Fibroblast of the aortic adventitia (primary cell): Measurements from ENCODE around the gene SLC7A10. TPM values are rescaled to one million over a fixed set of nuclear protein-coding genes. Genes with fewer than 3 reads are reported as not detected.

Experiments used
- DNase-seq: peaks from one replicate; pipeline ENCODE4 v3.0.0-alpha.2; 2010; ENCODE audit warnings: low read depth
- H3K4me3 ChIP-seq: 2 replicates; pipeline ENCODE4 v1.5.1; 2011; ENCODE audit warnings: low read depth, mild to moderate bottlenecking, control low read depth, low read length, moderate library complexity
- CTCF ChIP-seq: IDR thresholded peaks from 2 replicates; pipeline ENCODE4 v1.5.1; 2011; ENCODE audit warnings: mild to moderate bottlenecking, low read length, control low read depth, inconsistent platforms; ENCODE audit not compliant: insufficient read depth
- total RNA-seq: library from RNA; depleted of rRNA; stranded (reverse); fragments of >200 nt; gene quantifications from 2 replicates; pipeline ENCODE4 v1.2.3, GENCODE V29; 2012; ENCODE audit warnings: low replicate concordance

SLC7A10 gene
- total RNA-seq, 1 donor, result not detected

GRCh38 chr19:33245948-33246708, 20.5 kb upstream of the SLC7A10 start:
- peak; percentile 66 for TF ChIP-seq CTCF
- H3K4me3 ChIP-seq, result no peak overlapping the region
- DNase-seq, result peak; percentile 43

DNA sequence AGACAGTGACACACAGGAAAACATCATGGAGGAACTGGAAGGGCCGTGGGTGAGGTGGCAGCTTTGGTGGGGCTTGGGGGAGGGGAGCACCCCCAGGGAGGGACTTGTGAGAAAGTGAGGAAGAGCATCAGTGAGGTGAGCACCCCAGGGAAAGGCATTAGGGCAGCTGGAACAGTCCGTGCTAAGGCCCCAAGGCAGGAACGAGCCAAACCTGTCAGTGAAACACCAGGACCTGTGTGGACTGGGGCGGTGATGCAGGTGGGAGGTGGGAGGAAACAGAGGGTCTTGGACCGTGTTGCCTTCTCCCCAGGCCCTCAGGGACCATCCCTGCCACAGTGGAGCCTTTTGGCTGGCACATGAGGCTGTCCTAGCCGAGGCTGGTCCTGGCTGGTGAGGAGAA, 17.3 kb upstream of the SLC7A10 start:
- no peak overlapping the region for H3K4me3 ChIP-seq
- no peak for DNase-seq
- TF ChIP-seq CTCF, result no peak

GRCh38 chr19:33242131-33242530, 16.5 kb upstream of the SLC7A10 start:
- TF ChIP-seq CTCF, result no peak
- no peak for DNase-seq
- no peak overlapping the region for H3K4me3 ChIP-seq

GRCh38 chr19:33241530-33242101, 16.0 kb upstream of the SLC7A10 start:
- no peak overlapping the region for H3K4me3 ChIP-seq
- peak; percentile 65 for TF ChIP-seq CTCF
- no peak for DNase-seq

DNA sequence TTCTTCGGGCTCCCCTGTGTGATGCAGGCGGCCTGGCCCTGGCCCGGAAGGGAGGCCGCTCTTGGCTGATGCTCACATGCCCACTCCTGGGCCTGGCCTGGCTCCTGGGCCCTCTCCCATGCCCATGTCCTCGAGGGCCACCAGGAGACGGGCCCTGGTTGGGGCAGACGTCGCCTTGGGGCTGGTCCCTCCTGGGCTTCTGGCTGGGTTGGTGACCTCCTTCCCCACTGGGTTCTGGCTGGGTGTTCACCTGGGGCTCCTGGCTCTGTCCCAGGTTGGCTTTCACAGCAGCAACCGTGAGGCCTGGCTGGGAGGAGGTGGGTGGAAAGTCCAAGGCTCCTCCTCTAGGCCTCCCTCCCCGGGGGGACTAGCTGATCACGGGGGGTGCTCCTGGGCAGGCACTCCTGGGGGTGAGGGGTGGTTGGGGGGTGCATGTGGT, 15.5 kb upstream of the SLC7A10 start:
- no peak for DNase-seq
- H3K4me3 ChIP-seq, result no peak overlapping the region
- TF ChIP-seq CTCF, result no peak

DNA sequence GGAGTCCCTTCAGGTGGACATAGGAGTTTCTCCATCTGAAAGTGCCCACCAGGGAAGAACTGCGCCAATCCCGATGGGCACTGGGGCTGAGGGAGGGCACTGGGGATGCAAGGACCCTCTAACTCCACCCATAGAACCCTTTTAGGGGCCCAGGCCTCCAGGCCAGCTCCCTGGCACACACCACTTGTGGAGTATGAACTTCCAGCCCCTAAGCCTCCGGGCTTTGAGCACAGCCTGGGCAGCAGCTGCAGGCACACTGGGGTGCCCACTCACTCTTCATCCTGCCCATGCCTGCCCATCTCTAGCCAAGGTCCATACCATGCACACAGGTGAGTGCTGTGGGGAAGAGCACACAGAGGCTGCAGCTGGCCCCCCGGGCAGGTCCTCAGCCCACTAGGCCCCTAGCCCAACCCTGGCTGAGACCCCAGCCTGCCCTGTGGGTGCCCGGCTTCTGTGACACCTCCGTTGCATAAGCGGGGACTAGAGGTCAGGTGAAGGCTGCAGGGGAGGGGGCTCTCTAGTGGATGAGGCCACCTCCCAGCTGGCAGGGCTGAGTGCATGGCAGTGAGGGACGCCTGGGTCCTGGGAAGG, 14.6 kb upstream of the SLC7A10 start:
- no peak for TF ChIP-seq CTCF
- H3K4me3 ChIP-seq, result no peak overlapping the region
- no peak for DNase-seq
